ENCODE results near the gene MIA3.

DNA sequence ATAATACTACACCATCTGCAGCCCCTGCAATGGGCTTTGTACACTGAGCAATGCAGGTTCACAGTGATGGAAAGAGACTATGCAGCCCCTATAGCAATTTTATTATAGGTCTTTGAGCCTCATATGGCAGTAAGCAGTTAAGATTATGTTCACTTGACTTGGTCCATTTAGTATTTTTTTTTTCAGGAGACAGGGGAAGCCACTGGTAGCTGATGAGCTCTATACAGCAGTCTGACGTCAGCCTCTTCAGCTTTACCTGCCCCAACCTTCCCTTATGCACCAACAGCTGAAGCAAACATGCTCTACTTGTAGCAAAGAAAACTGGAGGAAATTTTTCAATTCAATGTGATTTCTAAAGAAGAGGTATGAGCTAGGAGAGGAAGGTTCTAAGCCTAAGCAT is 62.2 kb downstream of the MIA3 start:
- TF ChIP-seq, protein P1, sequence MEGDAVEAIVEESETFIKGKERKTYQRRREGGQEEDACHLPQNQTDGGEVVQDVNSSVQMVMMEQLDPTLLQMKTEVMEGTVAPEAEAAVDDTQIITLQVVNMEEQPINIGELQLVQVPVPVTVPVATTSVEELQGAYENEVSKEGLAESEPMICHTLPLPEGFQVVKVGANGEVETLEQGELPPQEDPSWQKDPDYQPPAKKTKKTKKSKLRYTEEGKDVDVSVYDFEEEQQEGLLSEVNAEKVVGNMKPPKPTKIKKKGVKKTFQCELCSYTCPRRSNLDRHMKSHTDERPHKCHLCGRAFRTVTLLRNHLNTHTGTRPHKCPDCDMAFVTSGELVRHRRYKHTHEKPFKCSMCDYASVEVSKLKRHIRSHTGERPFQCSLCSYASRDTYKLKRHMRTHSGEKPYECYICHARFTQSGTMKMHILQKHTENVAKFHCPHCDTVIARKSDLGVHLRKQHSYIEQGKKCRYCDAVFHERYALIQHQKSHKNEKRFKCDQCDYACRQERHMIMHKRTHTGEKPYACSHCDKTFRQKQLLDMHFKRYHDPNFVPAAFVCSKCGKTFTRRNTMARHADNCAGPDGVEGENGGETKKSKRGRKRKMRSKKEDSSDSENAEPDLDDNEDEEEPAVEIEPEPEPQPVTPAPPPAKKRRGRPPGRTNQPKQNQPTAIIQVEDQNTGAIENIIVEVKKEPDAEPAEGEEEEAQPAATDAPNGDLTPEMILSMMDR (IDR thresholded peaks at IDR 0.05), result no peak
- TF ChIP-seq POLR2A (IDR thresholded peaks at IDR 0.05) (no peak), POLR2AphosphoS5 (IDR thresholded peaks at IDR 0.05; ENCODE audit: insufficient read depth in 1 of 2, low read depth in 1 of 2) (no peak)
